ENCODE data around the gene CALB2. TPM values are rescaled to one million over a fixed set of nuclear protein-coding genes. Genes with fewer than 3 reads are reported as not detected.

The CALB2 gene
- total RNA-seq, 1 experiment from 2014 or later: 1.6 TPM

- TF ChIP-seq PRDM15 (CRISPR knock-in tag; IDR thresholded peaks at IDR 0.05): no peak
- no peak for TF ChIP-seq ZNF232 (CRISPR knock-in tag; IDR thresholded peaks at IDR 0.05)
- no peak for TF ChIP-seq FOXP4 (CRISPR knock-in tag; IDR thresholded peaks at IDR 0.05)
Measured at GRCh38 chr16:71315269-71315668, 43.3 kb upstream of the CALB2 start (continued).

- Mint-ChIP-seq H3K9me3 (peaks cover 5% of the 10 kb centered on the region; the same call in 1 of the 2 replicates), H3K27ac (no peak overlapping the region), H3K27me3 (ENCODE audit: low read depth) (peaks cover 3% of the 10 kb centered on the region; the same call in 1 of the 2 replicates), H3K36me3 (no peaks in the 10 kb centered on the region), H3K4me3 (no peak overlapping the region), H3K4me1 (no peaks in the 10 kb centered on the region)
- no peak for DNase-seq (ENCODE audit: low spot score)
- CTCF ChIA-PET: interaction anchor here (1.0 to 1.2 kb wide), 2 partner anchors 8 to 48 kb away, joined by 3 read pairs; no protein-coding TSS in a partner anchor
- POLR2A ChIA-PET: no interaction called here
- no peak for TF ChIP-seq TP53 (CRISPR knock-in tag; IDR thresholded peaks at IDR 0.05)
- no peak for ATAC-seq
Measured at GRCh38 chr16:71319999-71320398, 38.5 kb upstream of the CALB2 start.

GRCh38 chr16:71327720-71328119 lies 30.8 kb upstream of the CALB2 start:
- POLR2A ChIA-PET: no interaction called here
- TF ChIP-seq USF1 (CRISPR knock-in tag; IDR thresholded peaks at IDR 0.05) (no peak), ZNF138 (CRISPR knock-in tag; conservative IDR thresholded peaks at IDR 0.05) (no peak), IRF1 (CRISPR knock-in tag; IDR thresholded peaks at IDR 0.05) (no peak), TP53 (CRISPR knock-in tag; IDR thresholded peaks at IDR 0.05) (no peak), ZMAT4 (CRISPR knock-in tag; IDR thresholded peaks at IDR 0.05) (no peak), MAX (CRISPR knock-in tag; IDR thresholded peaks at IDR 0.05) (no peak), ZNF396 (CRISPR knock-in tag; IDR thresholded peaks at IDR 0.05; ENCODE audit: borderline replicate concordance) (no peak), JUN (CRISPR knock-in tag; IDR thresholded peaks at IDR 0.05) (no peak), GRHL2 (CRISPR knock-in tag; IDR thresholded peaks at IDR 0.05; ENCODE audit: insufficient replicate concordance, severe bottlenecking) (no peak), PREB (CRISPR knock-in tag; IDR thresholded peaks at IDR 0.05; ENCODE audit: borderline replicate concordance) (no peak), TEAD1 (CRISPR knock-in tag; IDR thresholded peaks at IDR 0.05) (no peak), HMGA2 (CRISPR knock-in tag; IDR thresholded peaks at IDR 0.05) (no peak), CREB1 (CRISPR knock-in tag; IDR thresholded peaks at IDR 0.05) (no peak), ZNF423 (CRISPR knock-in tag; IDR thresholded peaks at IDR 0.05) (no peak), NR3C1 (CRISPR knock-in tag; conservative IDR thresholded peaks at IDR 0.05; ENCODE audit: low read depth) (no peak), SMAD3 (CRISPR knock-in tag; IDR thresholded peaks at IDR 0.05; ENCODE audit: borderline replicate concordance) (no peak), CREM (CRISPR knock-in tag; IDR thresholded peaks at IDR 0.05) (no peak)
- DNase-seq (ENCODE audit: low spot score): no peak
- CTCF ChIA-PET: interaction anchor here (5.4 kb wide), 1 partner anchor 17 kb away, joined by 37 read pairs; no protein-coding TSS in a partner anchor
- no peak for ATAC-seq
- Mint-ChIP-seq H3K4me3 (no peak overlapping the region), H3K27me3 (ENCODE audit: low read depth) (no peaks in the 10 kb centered on the region), H3K36me3 (no peaks in the 10 kb centered on the region), H3K27ac (no peak overlapping the region), H3K9me3 (peaks cover 17% of the 10 kb centered on the region; the same call in 1 of the 2 replicates), H3K4me1 (peaks cover 6% of the 10 kb centered on the region; the same call in 1 of the 2 replicates)

Data from WTC11 (cell line).